Progenitor cell of endocrine pancreas (in vitro differentiated cells): ENCODE measurements around the gene ERBB4. TPM values are rescaled to one million over a fixed set of nuclear protein-coding genes. Genes with fewer than 3 reads are reported as not detected.

Experiments used
- DNase-seq: peaks from one replicate; pipeline ENCODE4 v3.0.0; 2021; ENCODE audit warnings: low spot score; ENCODE audit not compliant: unreplicated experiment
- H3K27ac Mint-ChIP-seq: 2 replicates; pipeline ENCODE4 v1.8.0; 2021; ENCODE audit warnings: mild to moderate bottlenecking, moderate library complexity, mixed read lengths
- H3K27me3 Mint-ChIP-seq: 2 replicates; pipeline ENCODE4 v1.8.0; 2021; ENCODE audit warnings: mixed read lengths
- H3K36me3 Mint-ChIP-seq: 2 replicates; pipeline ENCODE4 v1.8.0; 2022; ENCODE audit warnings: mixed read lengths; ENCODE audit not compliant: insufficient read depth
- H3K4me1 Mint-ChIP-seq: 2 replicates; pipeline ENCODE4 v1.8.0; 2021; ENCODE audit warnings: low read depth, mixed read lengths
- H3K4me3 Mint-ChIP-seq: 2 replicates; pipeline ENCODE4 v1.8.0; 2021; ENCODE audit warnings: low read depth, mild to moderate bottlenecking, moderate library complexity, mixed read lengths
- H3K9me3 Mint-ChIP-seq: 2 replicates; pipeline ENCODE4 v1.8.0; 2021; ENCODE audit warnings: low read depth, mixed read lengths
- microRNA-seq: library from miRNA; unstranded; fragments of <30 nt; microRNA quantifications from one replicate; pipeline ENCODE4 v1.1.0, GENCODE V29; 2020; ENCODE audit warnings: borderline number of aligned reads; ENCODE audit not compliant: unreplicated experiment
- total RNA-seq: library from RNA; stranded (reverse); gene quantifications from 2 replicates; pipeline ENCODE4 v1.2.1, GENCODE V29; 2021
- TF ChIP-seq, protein P1 (sequence below): fragments of 200-600 bp; sonication (generic); IDR thresholded peaks from one replicate; pipeline ENCODE4 v1.5.0; 2021; ENCODE audit warnings: antibody characterized with exemption, mild to moderate bottlenecking; ENCODE audit not compliant: unreplicated experiment

ERBB4 gene
- total RNA-seq, 1 donor from 2014 or later = 43.8 TPM

GRCh38 chr2:211328126-211328525 lies 1210.5 kb downstream of the ERBB4 start:
- Mint-ChIP-seq H3K36me3 (no peaks in the 10 kb centered on the region), H3K4me1 (peaks cover 8% of the 10 kb centered on the region), H3K9me3 (peaks cover 21% of the 10 kb centered on the region), H3K27me3 (no peaks in the 10 kb centered on the region), H3K27ac (no peak overlapping the region), H3K4me3 (no peak overlapping the region)
- TF ChIP-seq, protein P1, sequence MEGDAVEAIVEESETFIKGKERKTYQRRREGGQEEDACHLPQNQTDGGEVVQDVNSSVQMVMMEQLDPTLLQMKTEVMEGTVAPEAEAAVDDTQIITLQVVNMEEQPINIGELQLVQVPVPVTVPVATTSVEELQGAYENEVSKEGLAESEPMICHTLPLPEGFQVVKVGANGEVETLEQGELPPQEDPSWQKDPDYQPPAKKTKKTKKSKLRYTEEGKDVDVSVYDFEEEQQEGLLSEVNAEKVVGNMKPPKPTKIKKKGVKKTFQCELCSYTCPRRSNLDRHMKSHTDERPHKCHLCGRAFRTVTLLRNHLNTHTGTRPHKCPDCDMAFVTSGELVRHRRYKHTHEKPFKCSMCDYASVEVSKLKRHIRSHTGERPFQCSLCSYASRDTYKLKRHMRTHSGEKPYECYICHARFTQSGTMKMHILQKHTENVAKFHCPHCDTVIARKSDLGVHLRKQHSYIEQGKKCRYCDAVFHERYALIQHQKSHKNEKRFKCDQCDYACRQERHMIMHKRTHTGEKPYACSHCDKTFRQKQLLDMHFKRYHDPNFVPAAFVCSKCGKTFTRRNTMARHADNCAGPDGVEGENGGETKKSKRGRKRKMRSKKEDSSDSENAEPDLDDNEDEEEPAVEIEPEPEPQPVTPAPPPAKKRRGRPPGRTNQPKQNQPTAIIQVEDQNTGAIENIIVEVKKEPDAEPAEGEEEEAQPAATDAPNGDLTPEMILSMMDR = no peak
- DNase-seq = no peak

Small RNAs within 50 kb of the gene (microRNA-seq; reads per million reads assigned to microRNA genes)
- not detected for gene MIR548F2
